Measurements from ENCODE around the gene HNRNPA2B1.

Gene HNRNPA2B1

GRCh38 chr7:26203016-26203415 is 2.5 kb upstream of the HNRNPA2B1 start:
- Histone ChIP-seq H3K4me3 (ENCODE audit: low read length, poor library complexity, severe bottlenecking) (peak overlapping the region; percentile 93), H3K36me3 (ENCODE audit: insufficient read depth, low read length) (peaks cover 42% of the 10 kb centered on the region), H3K9me2 (replicated peaks; ENCODE audit: low read depth, low read length) (no peaks in the 10 kb centered on the region), H3F3A (ENCODE audit: low read depth) (peaks cover 5% of the 10 kb centered on the region), H3K27me3 (ENCODE audit: insufficient read depth, low read length, poor library complexity, severe bottlenecking) (peaks cover 14% of the 10 kb centered on the region), H3K4me2 (ENCODE audit: low read depth, low read length, poor library complexity, severe bottlenecking) (peak overlapping the region; percentile 88), H2AFZ (ENCODE audit: low read length) (no peak overlapping the region), H3K4me1 (ENCODE audit: insufficient read depth, low read length, poor library complexity, severe bottlenecking) (peaks cover 45% of the 10 kb centered on the region), H3K9me3 (ENCODE audit: insufficient read depth, low read depth, low read length) (no peaks in the 10 kb centered on the region), H4K20me1 (ENCODE audit: insufficient read depth, low read length, poor library complexity, severe bottlenecking) (peaks cover 80% of the 10 kb centered on the region), H3K9ac (ENCODE audit: low read depth, low read length, poor library complexity, severe bottlenecking) (peak overlapping the region; percentile 99), H3K79me2 (ENCODE audit: insufficient read depth, low read length) (peaks cover 89% of the 10 kb centered on the region)
- TF ChIP-seq CTCF (conservative IDR thresholded peaks at IDR 0.05; ENCODE audit: low read length) (no peak), EZH2phosphoT487 (IDR thresholded peaks at IDR 0.05; ENCODE audit: borderline replicate concordance) (no peak)

- H3K4me3 ChIP-seq (ENCODE audit: low read length, poor library complexity, severe bottlenecking): peak overlapping the region; percentile 93
- H3K36me3 ChIP-seq (ENCODE audit: insufficient read depth, low read length): peaks cover 39% of the 10 kb centered on the region
- no peaks in the 10 kb centered on the region for H3K9me3 ChIP-seq (ENCODE audit: insufficient read depth, low read depth, low read length)
- peaks cover 5% of the 10 kb centered on the region for H3F3A ChIP-seq (ENCODE audit: low read depth)
- peak overlapping the region; percentile 99 for H3K9ac ChIP-seq (ENCODE audit: low read depth, low read length, poor library complexity, severe bottlenecking)
- H3K27me3 ChIP-seq (ENCODE audit: insufficient read depth, low read length, poor library complexity, severe bottlenecking): peaks cover 14% of the 10 kb centered on the region
- no peaks in the 10 kb centered on the region for H3K9me2 ChIP-seq (replicated peaks; ENCODE audit: low read depth, low read length)
- TF ChIP-seq CTCF (conservative IDR thresholded peaks at IDR 0.05; ENCODE audit: low read length): no peak
- TF ChIP-seq EZH2phosphoT487 (IDR thresholded peaks at IDR 0.05; ENCODE audit: borderline replicate concordance): no peak
- peak overlapping the region; percentile 88 for H3K4me2 ChIP-seq (ENCODE audit: low read depth, low read length, poor library complexity, severe bottlenecking)
- peaks cover 46% of the 10 kb centered on the region for H3K4me1 ChIP-seq (ENCODE audit: insufficient read depth, low read length, poor library complexity, severe bottlenecking)
- H3K79me2 ChIP-seq (ENCODE audit: insufficient read depth, low read length): peaks cover 89% of the 10 kb centered on the region
- peaks cover 80% of the 10 kb centered on the region for H4K20me1 ChIP-seq (ENCODE audit: insufficient read depth, low read length, poor library complexity, severe bottlenecking)
- H2AFZ ChIP-seq (ENCODE audit: low read length): no peak overlapping the region
Measured at GRCh38 chr7:26202019-26202990, 1.8 kb upstream of the HNRNPA2B1 start.

- Histone ChIP-seq H3K9me3 (ENCODE audit: insufficient read depth, low read depth, low read length) (no peaks in the 10 kb centered on the region), H3K36me3 (ENCODE audit: insufficient read depth, low read length) (peaks cover 39% of the 10 kb centered on the region), H3K4me3 (ENCODE audit: low read length, poor library complexity, severe bottlenecking) (peak within 1 kb of the TSS; percentile 93), H3K9me2 (replicated peaks; ENCODE audit: low read depth, low read length) (no peaks in the 10 kb centered on the region), H2AFZ (ENCODE audit: low read length) (peak within 1 kb of the TSS; percentile 74; the same call in 1 of the 2 replicates), H3K9ac (ENCODE audit: low read depth, low read length, poor library complexity, severe bottlenecking) (peak within 1 kb of the TSS; percentile 99), H3F3A (ENCODE audit: low read depth) (peaks cover 5% of the 10 kb centered on the region), H3K4me2 (ENCODE audit: low read depth, low read length, poor library complexity, severe bottlenecking) (peak within 1 kb of the TSS; percentile 88), H3K4me1 (ENCODE audit: insufficient read depth, low read length, poor library complexity, severe bottlenecking) (peaks cover 46% of the 10 kb centered on the region), H3K27me3 (ENCODE audit: insufficient read depth, low read length, poor library complexity, severe bottlenecking) (peaks cover 16% of the 10 kb centered on the region), H3K79me2 (ENCODE audit: insufficient read depth, low read length) (peaks cover 89% of the 10 kb centered on the region), H4K20me1 (ENCODE audit: insufficient read depth, low read length, poor library complexity, severe bottlenecking) (peaks cover 80% of the 10 kb centered on the region)
- TF ChIP-seq EZH2phosphoT487 (IDR thresholded peaks at IDR 0.05; ENCODE audit: borderline replicate concordance) (no peak), CTCF (conservative IDR thresholded peaks at IDR 0.05; ENCODE audit: low read length) (no peak)
Measured at GRCh38 chr7:26201247-26202018, 887 bp upstream of the HNRNPA2B1 start, which contains the start of gene CBX3. Gene CBX3 (plus strand): TSS chr7:26201745. CDS start chr7:26202999, 1,254 bp downstream.
